GM12891 (cell line): ENCODE data around the gene BANF2.

Source experiments
- PAX5 ChIP-seq: IDR thresholded peaks from 2 replicates; pipeline ENCODE4 v1.6.1; 2011; ENCODE audit warnings: low read length, moderate library complexity, mild to moderate bottlenecking; ENCODE audit not compliant: insufficient read depth, severe bottlenecking
- POLR2A ChIP-seq: IDR thresholded peaks from 2 replicates; pipeline ENCODE4 v1.6.1; 2011; ENCODE audit warnings: low read depth, low read length, control low read depth
- POLR2AphosphoS5 ChIP-seq: IDR thresholded peaks from 2 replicates; pipeline ENCODE4 v1.6.1; 2011; ENCODE audit warnings: low read depth, low read length, control low read depth
- POU2F2 ChIP-seq: IDR thresholded peaks from 2 replicates; pipeline ENCODE4 v1.6.1; 2011; ENCODE audit warnings: low read depth, mild to moderate bottlenecking, control low read depth, low read length, moderate library complexity
- SPI1 ChIP-seq: IDR thresholded peaks from 2 replicates; pipeline ENCODE4 v1.6.1; 2011; ENCODE audit warnings: low read depth, low read length, control low read depth
- TAF1 ChIP-seq: IDR thresholded peaks from 2 replicates; pipeline ENCODE4 v1.6.1; 2011; ENCODE audit warnings: low read depth, low read length, control low read depth

DNA sequence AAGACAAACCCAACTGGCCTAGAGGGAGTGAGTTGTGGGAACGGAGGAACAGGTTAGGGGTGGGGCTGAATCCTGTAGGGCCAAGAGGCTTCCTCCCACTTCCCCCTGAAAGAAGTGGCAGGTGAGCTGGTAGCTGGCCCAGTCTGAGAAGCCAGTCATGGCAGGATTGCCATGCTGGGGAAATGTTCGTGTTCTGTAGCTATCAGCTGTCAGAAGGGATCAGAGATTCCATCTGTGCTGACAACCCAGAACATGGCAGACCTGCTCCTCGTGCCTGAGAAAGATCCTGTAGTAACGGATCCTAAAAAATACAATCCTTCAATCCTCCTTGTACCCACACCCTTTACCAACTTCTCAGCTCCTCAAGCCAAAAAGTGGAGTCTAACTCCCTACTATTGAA, 43.0 kb downstream of the BANF2 start:
- no peak for TF ChIP-seq POLR2AphosphoS5
- no peak for TF ChIP-seq POLR2A
- TF ChIP-seq TAF1, result no peak
- no peak for TF ChIP-seq PAX5
- no peak for TF ChIP-seq SPI1
- no peak for TF ChIP-seq POU2F2
